GM19238 (cell line): ENCODE measurements around the gene PODNL1.

Experiments used
- DNase-seq: peaks from one replicate; pipeline ENCODE4 v3.0.0; 2011; ENCODE audit warnings: low spot score; ENCODE audit not compliant: insufficient read length

Gene PODNL1

DNA sequence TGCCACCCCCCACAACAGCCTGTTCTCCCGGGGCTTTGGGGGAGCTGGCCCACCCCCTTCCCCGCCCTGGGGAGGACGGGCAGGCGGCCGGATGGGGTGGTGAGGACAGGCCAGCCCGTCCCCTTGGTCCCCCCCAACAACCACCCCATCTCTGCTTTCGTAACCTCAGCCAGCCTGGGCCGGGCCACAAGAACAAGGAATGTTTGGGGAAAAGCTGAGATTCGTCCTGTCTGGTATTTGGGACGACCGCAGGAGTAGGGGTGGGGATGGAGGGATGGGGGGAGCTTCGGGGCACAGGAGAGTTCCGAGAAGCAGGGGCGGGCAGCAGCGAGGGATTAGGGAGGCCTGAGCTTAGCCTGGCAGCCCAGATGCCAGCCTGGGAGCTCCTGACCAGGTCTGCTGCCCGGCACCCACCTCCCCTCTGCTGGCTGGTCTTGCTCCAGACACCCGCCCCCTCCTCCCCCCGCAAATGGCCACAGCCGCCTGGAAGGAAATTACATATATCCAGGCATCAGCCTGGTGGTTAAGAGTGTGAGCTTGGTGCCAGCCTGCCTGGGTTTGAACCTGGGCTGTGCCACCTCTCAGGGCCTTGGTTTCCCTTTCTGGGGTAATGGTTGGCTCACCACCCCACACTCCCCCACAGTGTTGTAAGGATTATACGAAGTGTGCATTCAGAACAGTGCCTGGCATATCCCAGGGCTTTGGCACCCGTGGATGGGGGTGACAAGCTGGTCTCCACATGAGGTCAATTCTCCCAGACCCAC, at the start of gene PODNL1:
TSS of gene PODNL1 (minus strand) at position 117 of the 764 bp plus-strand sequence. CDS start 236 bp downstream, outside the sequence.
- no peak for DNase-seq

GRCh38 chr19:13987101-13987890, 49.1 kb upstream of the PODNL1 start:
- no peak for DNase-seq

DNA sequence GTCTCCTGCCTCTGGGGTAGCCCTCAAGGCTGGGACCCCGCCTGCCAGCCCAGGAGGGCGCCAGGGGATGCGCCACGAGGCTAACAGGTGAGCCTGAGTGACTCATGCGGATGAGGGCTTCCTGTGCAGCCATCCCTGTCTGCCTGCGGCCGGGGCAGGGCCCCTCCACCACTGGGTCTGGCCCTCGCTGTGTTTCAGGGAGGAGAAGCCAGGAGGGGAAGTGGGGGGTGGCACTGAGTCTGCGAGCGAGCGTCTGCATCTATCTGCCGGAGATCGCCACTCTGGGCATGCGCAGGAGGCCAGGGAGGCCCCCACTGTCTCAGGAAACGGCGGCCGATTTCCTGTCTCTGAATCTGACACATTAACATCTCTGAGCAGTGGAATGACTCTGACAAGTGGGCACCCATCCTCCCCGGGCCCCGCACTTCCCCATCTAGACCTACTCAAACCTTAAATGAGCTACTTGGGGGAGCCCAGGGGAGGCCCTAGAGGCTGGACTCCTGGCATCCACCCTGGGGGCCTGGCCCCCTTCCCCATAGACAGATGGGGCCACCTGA, 48.2 kb upstream of the PODNL1 start:
- DNase-seq = peak; percentile 100

DNA sequence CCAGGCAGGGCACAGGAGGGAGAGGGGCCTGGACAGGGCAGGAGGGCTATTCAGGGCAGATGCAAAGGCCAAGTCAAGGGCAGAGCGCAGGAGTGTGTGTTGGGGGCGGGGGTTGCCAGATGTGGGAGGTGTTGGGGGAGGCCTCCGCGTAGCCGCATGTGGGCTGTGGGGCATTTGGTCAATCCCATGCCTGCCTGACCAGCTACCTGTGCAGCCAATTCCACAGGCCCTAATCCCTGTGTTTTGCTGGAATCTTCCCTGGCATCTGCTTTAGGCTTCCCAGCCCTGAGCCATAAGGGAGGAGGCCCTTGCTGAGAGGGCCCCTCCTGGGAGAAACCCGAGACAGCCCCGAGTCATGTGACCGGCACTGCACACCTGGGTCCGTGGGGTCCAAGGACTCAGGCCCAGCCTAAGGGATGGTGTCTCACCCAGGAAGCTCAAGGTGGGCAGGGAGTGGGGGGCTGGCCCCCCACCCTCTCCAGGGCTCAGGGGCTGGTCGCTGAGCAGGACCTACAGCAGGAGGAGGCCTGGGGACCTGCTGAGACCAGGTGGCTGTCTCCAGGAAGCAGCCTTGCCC, 47.6 kb upstream of the PODNL1 start:
- no peak for DNase-seq

- DNase-seq = no peak
Observed at GRCh38 chr19:13984875-13985741, 46.9 kb upstream of the PODNL1 start.

DNA sequence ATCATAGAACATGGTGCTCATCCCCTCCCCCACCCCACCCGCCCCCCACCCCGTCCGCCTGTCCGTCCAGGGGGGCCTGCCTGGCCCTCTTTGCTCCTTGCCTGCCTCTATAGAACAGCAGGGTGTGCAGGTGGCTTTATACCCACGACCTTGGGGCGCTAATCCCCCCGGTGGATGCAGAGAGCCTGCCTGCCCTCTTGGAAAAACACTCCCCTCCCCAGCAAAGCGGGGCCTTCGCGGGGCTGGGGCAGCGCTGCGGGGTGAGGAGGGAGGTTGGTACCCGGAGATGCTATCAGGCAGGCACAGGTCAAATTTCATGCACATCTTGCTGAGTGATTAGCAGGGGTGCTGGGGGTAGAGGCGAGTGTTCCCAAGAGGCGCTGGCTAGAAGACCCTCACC, 46.0 kb upstream of the PODNL1 start:
- no peak for DNase-seq

DNA sequence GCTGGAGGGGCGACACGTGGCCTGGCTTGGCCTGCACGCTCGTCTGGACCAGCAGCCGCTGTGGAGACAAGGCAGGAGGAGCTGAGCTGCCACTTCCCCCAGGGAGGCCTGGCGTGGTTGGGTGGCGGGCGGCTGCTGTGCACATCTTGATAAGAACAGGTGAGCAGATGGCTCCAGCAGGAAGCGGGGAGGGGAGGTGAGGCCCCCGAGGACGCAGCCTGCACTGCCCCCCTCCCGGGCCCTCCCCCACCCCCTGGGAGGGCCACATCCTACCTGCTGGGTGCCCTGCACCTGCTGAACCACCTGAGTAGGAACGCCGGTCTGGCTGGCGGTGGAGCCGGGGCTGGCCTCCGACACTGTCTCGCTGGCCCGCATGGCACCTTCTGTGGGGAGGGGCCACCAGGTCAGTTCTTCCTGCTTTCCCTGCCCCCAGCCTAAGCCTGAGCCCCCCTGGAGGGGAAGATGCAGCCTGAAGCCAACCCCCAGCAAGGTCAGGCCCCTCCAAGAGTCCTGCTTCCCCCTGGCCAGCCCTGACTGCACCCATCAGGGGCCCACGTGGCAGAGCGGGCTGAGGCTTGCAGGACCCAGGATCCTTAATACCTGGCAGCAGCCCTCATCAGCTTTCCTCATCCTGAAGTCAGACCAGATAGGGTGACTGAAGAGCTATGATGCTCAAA, 45.1 kb upstream of the PODNL1 start:
- no peak for DNase-seq

DNA sequence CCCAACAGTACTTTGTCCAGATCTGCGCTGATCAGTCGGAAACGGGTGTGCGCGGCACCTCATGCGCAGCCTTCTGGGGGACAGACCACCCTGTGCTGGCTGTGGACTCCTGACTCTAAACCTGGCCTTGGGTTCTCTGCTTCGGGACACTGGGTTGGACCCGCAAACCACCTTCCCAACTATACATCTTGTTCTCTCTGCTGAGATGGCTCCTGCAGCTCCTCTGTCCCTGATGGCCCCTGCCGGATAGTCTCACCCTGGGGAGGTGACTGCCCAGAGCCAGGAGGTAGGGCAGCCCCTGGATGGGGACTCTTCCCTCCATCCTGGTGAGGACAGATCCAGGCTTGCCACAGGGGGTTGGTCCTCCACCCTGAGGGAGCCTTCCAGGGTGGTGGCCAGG, 44.6 kb upstream of the PODNL1 start:
- DNase-seq = no peak

DNA sequence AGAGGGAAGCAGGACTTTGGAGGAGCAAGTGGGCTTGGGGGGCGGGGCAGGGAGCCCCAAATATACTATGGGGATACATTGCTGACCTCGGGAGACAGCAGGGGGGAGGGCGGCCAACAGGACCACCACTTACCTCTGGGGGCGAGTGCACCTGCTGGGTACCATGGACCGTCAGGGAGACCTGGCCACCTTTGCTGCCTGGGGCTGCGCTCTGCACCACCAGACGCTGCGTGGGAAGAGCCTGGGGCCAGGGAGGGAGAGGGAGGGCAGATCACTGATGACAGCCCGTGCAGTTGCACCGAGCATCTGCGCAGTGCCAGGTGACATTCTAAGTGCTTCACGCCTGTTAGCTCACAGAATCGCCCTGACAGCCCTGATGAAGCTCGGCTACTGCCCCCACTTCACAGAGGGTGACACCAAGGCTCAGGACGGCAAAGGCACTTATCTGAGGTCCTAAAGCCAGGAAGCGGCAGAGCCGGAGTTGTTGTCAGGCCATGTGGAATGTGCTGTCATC, 43.8 kb upstream of the PODNL1 start:
- no peak for DNase-seq

DNA sequence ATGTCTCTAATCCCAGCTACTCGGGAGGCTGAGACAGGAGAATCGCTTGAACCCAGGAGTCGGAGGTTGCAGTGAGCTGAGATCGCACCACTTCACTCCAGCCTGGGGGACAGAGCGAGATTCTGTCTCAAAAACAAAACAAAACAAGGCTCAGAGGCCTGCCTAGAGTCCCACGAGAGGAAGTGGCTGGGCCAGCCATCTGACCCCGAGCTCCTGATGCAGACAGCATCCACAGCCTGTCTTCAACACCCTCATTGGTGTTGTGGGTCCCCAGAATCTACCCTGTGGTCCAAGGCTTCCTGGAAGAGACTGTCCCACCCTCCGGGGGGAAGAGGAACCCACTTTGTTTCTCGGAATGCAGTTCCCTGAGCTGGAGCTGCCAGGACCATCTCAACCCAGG, 43.2 kb upstream of the PODNL1 start:
- DNase-seq = no peak

GRCh38 chr19:13981021-13981420, 42.8 kb upstream of the PODNL1 start:
- no peak for DNase-seq

DNA sequence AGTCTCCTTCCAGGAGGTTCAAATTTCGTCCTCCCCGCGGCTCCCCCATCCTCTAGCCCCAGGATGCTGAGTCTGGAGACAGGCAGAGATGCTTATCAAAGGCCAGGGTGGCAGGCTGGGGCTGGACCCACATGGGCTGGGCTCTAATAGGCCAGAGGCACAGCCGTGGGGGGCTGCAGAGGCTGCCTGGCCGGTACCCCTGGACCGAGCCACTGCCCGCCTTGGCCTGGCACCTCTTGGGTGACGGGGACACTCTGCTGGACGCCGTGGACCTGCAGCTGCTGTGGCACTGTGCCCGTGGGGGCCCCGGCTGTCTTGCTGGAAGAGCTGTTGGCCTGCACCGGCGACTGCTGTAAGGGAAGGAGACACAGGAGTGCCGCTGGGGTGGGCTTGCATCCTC, 42.1 kb upstream of the PODNL1 start:
- DNase-seq = no peak

DNA sequence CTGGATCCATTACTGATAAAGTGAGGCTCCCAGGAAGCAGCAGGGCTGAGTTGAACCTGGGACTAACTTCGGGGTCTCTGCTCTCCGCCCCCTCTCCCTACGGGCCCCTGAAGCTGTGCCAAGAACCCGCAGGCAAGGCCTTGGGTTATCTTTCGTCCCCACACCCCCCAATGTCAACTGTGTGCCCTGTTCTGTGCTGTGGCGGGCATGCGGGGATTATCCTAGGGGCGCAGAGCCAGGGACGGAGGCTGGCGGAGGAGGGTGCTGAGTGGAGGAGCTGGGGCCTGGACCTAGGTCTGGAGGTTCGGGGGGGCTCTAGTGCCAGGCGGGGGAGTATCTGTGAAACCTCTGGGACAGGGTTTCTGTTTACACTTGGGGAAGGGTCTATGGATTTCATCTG, 41.5 kb upstream of the PODNL1 start:
- no peak for DNase-seq

DNA sequence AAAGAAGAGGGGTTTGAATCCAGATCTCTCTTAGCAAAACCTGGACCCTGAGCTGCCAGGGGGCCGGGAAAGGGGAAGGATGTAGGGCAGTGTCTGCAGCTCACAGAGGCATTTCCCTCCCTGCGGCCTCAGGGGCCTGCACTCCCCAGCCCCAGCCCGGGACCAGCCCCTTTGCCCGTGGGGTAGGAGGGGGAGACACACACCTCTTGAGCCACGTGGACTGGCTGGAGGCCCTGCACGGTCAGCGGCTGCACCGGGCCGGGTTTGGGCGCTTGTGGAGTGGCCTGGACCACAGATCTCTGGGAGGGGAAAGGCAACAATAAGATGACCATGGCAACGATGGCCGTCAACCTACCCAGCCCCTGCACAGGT, 41.0 kb upstream of the PODNL1 start:
- no peak for DNase-seq

DNA sequence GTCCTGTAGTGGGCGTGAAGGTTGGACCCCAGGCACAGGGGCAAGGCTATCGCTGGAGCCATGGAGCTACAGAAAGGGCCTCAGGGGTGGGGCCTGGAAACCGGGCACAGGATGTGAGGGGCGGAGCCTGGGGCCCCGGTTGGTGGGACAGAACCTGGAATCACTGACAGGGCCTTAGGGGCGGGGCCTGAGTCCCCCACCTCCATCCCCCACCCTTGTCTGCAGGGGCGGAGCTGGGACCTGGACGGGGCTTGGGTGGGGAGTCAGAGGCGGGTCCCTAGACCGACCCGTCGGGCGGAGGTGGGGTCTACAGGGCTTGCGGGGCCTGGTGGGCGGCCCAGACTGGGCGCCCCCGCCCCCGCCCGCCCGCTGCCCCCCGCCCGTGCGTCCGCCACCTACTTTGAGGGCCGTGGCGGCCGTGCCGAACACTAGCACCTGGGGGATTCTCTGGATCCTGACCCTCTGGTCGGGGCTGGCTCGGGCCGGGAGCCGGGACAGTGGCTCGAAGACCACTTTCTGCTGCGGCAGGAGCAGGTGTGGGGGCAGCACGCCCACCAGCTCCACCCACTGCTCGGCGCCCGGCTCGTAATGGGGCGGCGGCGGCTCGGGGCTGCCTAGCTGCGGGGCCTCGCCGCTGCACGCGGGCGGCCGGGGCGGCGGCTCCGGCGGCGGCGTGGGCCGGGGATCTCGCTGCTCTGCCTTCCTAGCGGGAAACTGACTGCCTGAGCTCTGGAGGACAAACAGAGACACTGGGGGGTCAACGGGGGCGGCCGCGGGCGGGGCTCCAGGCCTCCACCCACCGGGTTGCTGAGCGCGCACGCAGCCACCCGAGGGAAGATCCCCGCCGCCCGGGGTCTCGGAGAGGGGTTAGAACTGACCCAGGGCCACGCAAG, 40.4 kb upstream of the PODNL1 start:
- no peak for DNase-seq

- DNase-seq = no peak
Observed at GRCh38 chr19:13977803-13978202, 39.6 kb upstream of the PODNL1 start.

DNA sequence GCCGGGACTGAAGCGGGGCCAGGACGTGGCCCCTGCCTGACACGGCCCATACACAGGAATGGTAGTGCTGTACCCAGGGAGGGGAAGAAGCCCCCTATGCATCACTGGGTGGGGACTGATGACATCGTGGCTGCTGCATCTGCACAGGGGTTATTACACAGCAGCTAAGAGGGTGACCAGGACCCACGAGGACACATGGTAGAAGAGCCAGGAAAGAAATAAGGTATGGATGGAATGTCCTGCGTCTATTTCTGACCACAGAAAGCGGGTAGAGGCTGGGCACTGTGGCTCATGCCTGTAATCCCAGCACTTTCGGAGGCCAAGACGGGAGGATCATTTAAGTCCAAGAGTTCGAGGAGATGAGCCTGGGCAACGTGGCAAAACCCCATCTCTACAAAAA, 38.2 kb upstream of the PODNL1 start:
- no peak for DNase-seq

DNA sequence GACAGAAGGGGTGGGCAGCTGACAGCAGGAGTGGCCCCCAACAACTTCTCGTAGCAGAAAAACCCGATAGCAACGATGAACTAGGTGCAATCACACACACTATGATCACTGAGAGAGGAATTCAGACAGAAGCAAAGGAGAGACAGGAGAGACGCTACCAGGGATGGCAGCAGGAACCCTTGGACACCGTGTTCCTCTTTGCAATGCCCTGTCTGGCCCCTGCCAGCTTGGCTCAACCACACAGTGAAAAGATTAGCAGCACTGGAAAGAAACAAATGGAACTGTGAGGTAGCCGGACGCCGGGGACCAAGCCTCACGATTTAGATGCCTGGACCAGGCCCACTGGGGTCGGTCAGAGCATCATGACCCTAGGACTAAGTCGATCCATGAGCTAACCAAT, 37.7 kb upstream of the PODNL1 start:
- DNase-seq = no peak

DNA sequence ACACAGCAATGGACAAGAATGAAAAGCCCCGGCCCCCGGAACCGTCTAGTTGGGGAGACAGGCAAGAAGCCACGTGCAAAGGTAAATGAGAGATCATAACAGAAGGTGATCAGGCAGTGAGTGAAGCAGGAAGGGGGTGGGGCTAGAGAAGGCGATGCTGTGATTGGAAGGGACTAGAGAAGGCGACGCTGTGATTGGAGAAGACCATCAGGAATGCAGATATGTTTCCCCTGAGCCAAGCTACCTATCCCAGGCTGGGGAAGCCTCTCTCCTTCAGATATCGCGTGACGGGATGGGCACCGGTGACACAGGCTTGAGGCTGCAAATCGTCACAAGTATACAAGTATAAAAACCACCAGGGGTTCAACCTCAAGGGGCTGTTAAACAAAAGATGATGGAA, 35.9 kb upstream of the PODNL1 start:
- DNase-seq = no peak
